ENCODE data around the gene DKC1. TPM values are rescaled to one million over a fixed set of nuclear protein-coding genes. Genes with fewer than 3 reads are reported as not detected.
A peak's percentile ranks its signal among the peaks of the same experiment; 100 is the strongest.

The DKC1 gene
- total RNA-seq (2021; ENCODE audit: unreplicated experiment), result 123 TPM
- polyA plus RNA-seq (2012), result 92.9 and 95.8 TPM in 2 replicates
- Bru-seq, nascent RNA, result percentile 96 among the genes with signal in this experiment
- BruChase-seq, experiment 1, labeled RNA remaining after a 6-hour chase, result percentile 99 among the genes with signal in this experiment
- BruChase-seq, experiment 2, labeled RNA remaining after a 2-hour chase, result percentile 97 among the genes with signal in this experiment
- long read RNA-seq, transcript DKC1-201 (15 exons, 2,577 nt), result major isoform, 131 of 266 reads
- long read RNA-seq, partial matches to known transcripts, result 107 of 266 reads
- long read RNA-seq, other reads (novel, unspliced or antisense), result 27 of 266 reads

DNA sequence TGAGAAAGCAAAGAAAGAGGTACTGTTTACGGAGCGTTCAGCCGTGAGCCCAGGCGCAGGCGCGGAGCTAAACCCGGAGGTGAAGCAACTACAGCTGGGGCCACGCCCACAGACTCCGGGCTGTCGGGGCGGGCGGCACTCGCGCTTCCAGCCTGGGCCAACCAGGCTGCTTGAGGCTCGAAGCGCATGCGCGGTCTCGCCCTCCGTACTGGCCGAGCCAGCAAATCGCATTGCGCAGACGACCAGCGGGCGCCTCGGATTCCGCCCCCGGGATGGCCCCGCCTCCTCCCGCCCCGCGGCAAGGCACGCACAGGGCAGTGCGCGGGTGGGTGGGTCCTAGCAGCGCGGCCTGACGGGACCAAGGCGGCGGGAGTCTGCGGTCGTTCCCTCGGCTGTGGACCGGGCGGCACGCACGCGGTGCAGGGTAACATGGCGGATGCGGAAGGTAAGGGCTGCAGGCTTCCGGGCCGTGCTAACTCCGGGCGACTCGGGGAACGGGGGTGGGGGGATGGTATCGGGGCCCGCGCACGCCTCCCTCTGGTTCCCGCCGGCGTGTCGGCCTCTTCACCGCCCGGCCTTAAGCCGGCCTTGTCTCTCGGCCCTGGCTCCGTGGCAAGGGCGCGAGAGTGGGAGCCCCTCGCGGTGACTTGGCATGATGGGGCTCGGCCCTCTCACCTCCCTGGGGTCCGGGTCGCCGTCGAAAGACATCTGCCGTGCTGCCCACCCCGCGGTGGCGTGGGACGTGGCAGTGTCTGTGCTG, at the start of gene DKC1:
TSS of gene DKC1 (plus strand) at position 328 of the 760 bp plus-strand sequence. CDS start at position 430, 102 bp downstream.
- Histone ChIP-seq H3K4me1 (ENCODE audit: control insufficient read depth in 1 of 2, insufficient read depth in 2 of 2, low read length in 2 of 2) (peaks cover 0 to 5% of the 10 kb centered on the region in 2 experiments; a peak in 1 of 4 replicates), H3K9ac (ENCODE audit: low read length) (peak within 1 kb of the TSS; percentile 95), H3K36me3 (ENCODE audit: control insufficient read depth in 1 of 2, insufficient read depth in 2 of 2, low read length in 2 of 2) (peaks cover 25 to 31% of the 10 kb centered on the region in 2 experiments), H3K9me2 (ENCODE audit: insufficient read depth) (no peaks in the 10 kb centered on the region), H3K79me2 (ENCODE audit: insufficient read depth, low read length) (peaks cover 49% of the 10 kb centered on the region), H2AFZ (ENCODE audit: low read depth, low read length, poor library complexity, severe bottlenecking) (no peak within 1 kb of the TSS), H4K20me1 (ENCODE audit: insufficient read depth) (no peaks in the 10 kb centered on the region; the same call in 1 of the 2 replicates), H3K4me2 (ENCODE audit: low read length) (peak within 1 kb of the TSS; percentile 81), H3K9me3 (ENCODE audit: control insufficient read depth in 1 of 2, insufficient read depth in 1 of 2, low read depth in 1 of 2, low read length in 2 of 2) (no peaks in the 10 kb centered on the region), H3K4me3 (replicated peaks in 1 of 2; ENCODE audit: low read depth in 1 of 2, low read length in 2 of 2) (peak within 1 kb of the TSS; percentile 77 to 89), H3K27ac (ENCODE audit: low read depth, low read length) (peak within 1 kb of the TSS; percentile 78), H3K27me3 (ENCODE audit: insufficient read depth, low read length) (no peaks in the 10 kb centered on the region)
- ATAC-seq, result peak; percentile 94
- no TSS peak for BruUV-seq (replicated peaks)
- peak; percentile 87 for DNase-seq (ENCODE audit: low read depth, low spot score)
- RAD21 ChIA-PET (ENCODE audit: low non-redundant PET in 1 of 2, low total read pairs in 2 of 2, uncharacterized antibody in 2 of 2, unreplicated experiment in 2 of 2), result no interaction called here
- intact Hi-C loops (cut with micrococcal nuclease), result no loop called here
- CTCF ChIA-PET, result interaction anchor here (3.0 kb wide), 1 partner anchor 14 kb away, joined by 17 read pairs; no protein-coding TSS in a partner anchor
- POLR2A ChIA-PET, result interaction anchor here (0.6 to 1.3 kb wide), 3 partner anchors 25 to 392 kb away, joined by 3 to 5 read pairs (median 4); no protein-coding TSS in a partner anchor
- TF ChIP-seq FOSL1 (IDR thresholded peaks at IDR 0.05; ENCODE audit: low read depth) (no peak), CEBPB (IDR thresholded peaks at IDR 0.05; ENCODE audit: low read depth) (peak; percentile 74), RAD21 (IDR thresholded peaks at IDR 0.05; ENCODE audit: low read depth) (no peak), EZH2 (IDR thresholded peaks at IDR 0.05) (no peak), YY1 (IDR thresholded peaks at IDR 0.05; ENCODE audit: extremely low read depth, insufficient replicate concordance, low read depth, low read length) (peak; percentile 38), SP1 (IDR thresholded peaks at IDR 0.05; ENCODE audit: low read depth) (peak; percentile 55; the same call in 1 of the 2 replicates), CBX3 (IDR thresholded peaks at IDR 0.05; ENCODE audit: low read depth) (no peak), POLR2AphosphoS5 (IDR thresholded peaks at IDR 0.05; ENCODE audit: low read depth, low read length) (peak; percentile 76), ZFX (IDR thresholded peaks at IDR 0.05) (peak; percentile 72), TCF7L2 (IDR thresholded peaks at IDR 0.05; ENCODE audit: borderline replicate concordance, extremely low read depth, insufficient read depth, insufficient read length) (no peak), EZH2phosphoT487 (IDR thresholded peaks at IDR 0.05; ENCODE audit: borderline replicate concordance) (no peak)
- TF ChIP-seq, protein P1, sequence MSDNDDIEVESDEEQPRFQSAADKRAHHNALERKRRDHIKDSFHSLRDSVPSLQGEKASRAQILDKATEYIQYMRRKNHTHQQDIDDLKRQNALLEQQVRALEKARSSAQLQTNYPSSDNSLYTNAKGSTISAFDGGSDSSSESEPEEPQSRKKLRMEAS (IDR thresholded peaks at IDR 0.05), result peak; percentile 82
- TF ChIP-seq, protein P2, sequence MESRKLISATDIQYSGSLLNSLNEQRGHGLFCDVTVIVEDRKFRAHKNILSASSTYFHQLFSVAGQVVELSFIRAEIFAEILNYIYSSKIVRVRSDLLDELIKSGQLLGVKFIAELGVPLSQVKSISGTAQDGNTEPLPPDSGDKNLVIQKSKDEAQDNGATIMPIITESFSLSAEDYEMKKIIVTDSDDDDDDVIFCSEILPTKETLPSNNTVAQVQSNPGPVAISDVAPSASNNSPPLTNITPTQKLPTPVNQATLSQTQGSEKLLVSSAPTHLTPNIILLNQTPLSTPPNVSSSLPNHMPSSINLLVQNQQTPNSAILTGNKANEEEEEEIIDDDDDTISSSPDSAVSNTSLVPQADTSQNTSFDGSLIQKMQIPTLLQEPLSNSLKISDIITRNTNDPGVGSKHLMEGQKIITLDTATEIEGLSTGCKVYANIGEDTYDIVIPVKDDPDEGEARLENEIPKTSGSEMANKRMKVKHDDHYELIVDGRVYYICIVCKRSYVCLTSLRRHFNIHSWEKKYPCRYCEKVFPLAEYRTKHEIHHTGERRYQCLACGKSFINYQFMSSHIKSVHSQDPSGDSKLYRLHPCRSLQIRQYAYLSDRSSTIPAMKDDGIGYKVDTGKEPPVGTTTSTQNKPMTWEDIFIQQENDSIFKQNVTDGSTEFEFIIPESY (IDR thresholded peaks at IDR 0.05; ENCODE audit: extremely low read depth, insufficient replicate concordance, low read length), result no peak
- TF ChIP-seq, protein P3, sequence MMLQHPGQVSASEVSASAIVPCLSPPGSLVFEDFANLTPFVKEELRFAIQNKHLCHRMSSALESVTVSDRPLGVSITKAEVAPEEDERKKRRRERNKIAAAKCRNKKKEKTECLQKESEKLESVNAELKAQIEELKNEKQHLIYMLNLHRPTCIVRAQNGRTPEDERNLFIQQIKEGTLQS (IDR thresholded peaks at IDR 0.05), result no peak
- TF ChIP-seq, protein P4, sequence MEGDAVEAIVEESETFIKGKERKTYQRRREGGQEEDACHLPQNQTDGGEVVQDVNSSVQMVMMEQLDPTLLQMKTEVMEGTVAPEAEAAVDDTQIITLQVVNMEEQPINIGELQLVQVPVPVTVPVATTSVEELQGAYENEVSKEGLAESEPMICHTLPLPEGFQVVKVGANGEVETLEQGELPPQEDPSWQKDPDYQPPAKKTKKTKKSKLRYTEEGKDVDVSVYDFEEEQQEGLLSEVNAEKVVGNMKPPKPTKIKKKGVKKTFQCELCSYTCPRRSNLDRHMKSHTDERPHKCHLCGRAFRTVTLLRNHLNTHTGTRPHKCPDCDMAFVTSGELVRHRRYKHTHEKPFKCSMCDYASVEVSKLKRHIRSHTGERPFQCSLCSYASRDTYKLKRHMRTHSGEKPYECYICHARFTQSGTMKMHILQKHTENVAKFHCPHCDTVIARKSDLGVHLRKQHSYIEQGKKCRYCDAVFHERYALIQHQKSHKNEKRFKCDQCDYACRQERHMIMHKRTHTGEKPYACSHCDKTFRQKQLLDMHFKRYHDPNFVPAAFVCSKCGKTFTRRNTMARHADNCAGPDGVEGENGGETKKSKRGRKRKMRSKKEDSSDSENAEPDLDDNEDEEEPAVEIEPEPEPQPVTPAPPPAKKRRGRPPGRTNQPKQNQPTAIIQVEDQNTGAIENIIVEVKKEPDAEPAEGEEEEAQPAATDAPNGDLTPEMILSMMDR (IDR thresholded peaks at IDR 0.05 in 2 of 3, conservative IDR thresholded peaks at IDR 0.05 in 1 of 3; ENCODE audit: borderline replicate concordance in 1 of 3, insufficient read depth in 1 of 3, low read depth in 2 of 3, low read length in 2 of 3), result no peak
- TF ChIP-seq, protein P5, sequence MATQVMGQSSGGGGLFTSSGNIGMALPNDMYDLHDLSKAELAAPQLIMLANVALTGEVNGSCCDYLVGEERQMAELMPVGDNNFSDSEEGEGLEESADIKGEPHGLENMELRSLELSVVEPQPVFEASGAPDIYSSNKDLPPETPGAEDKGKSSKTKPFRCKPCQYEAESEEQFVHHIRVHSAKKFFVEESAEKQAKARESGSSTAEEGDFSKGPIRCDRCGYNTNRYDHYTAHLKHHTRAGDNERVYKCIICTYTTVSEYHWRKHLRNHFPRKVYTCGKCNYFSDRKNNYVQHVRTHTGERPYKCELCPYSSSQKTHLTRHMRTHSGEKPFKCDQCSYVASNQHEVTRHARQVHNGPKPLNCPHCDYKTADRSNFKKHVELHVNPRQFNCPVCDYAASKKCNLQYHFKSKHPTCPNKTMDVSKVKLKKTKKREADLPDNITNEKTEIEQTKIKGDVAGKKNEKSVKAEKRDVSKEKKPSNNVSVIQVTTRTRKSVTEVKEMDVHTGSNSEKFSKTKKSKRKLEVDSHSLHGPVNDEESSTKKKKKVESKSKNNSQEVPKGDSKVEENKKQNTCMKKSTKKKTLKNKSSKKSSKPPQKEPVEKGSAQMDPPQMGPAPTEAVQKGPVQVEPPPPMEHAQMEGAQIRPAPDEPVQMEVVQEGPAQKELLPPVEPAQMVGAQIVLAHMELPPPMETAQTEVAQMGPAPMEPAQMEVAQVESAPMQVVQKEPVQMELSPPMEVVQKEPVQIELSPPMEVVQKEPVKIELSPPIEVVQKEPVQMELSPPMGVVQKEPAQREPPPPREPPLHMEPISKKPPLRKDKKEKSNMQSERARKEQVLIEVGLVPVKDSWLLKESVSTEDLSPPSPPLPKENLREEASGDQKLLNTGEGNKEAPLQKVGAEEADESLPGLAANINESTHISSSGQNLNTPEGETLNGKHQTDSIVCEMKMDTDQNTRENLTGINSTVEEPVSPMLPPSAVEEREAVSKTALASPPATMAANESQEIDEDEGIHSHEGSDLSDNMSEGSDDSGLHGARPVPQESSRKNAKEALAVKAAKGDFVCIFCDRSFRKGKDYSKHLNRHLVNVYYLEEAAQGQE (IDR thresholded peaks at IDR 0.05; ENCODE audit: low read depth), result no peak

Data from HCT116 (cell line).